ENCODE data around the gene ARID1B.

The ARID1B gene

DNA sequence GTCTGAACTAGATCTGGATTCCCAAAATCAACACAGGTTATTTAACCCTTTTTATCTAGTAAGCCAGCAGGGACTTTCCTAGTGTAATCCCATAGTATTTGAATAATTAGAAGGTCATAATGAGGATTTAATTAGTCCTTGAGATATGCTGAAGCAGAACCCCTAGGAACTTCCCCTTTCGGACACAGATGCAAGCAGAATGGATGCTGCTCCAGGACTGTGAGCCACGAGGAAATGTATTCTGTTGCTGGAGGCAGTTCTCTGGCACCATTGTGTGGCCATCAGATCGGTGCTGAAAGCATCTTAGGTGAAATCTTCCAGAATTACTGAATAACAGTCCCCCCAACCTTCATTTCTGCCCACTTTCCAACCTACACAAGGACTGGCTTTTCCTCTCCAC, 339.2 kb downstream of the ARID1B start:
- no peak overlapping the region for H3K4me3 Mint-ChIP-seq
- no peak for ATAC-seq
- H3K36me3 Mint-ChIP-seq: peaks cover 37% of the 10 kb centered on the region
- H3K4me1 Mint-ChIP-seq: peaks cover 24% of the 10 kb centered on the region
- no peak for DNase-seq (ENCODE audit: low spot score in 2 of 2)
- H3K27ac Mint-ChIP-seq: no peak overlapping the region
- no peaks in the 10 kb centered on the region for H3K9me3 Mint-ChIP-seq

- no peak for ATAC-seq
- peaks cover 24% of the 10 kb centered on the region for H3K4me1 Mint-ChIP-seq
- H3K27ac Mint-ChIP-seq: no peak overlapping the region
- no peak for DNase-seq (ENCODE audit: low spot score in 2 of 2)
- peaks cover 30% of the 10 kb centered on the region for H3K36me3 Mint-ChIP-seq
- no peak overlapping the region for H3K4me3 Mint-ChIP-seq
- no peaks in the 10 kb centered on the region for H3K9me3 Mint-ChIP-seq
Measured at GRCh38 chr6:157117431-157118095, 340.4 kb downstream of the ARID1B start.

- H3K4me1 Mint-ChIP-seq: peaks cover 19% of the 10 kb centered on the region
- H3K4me3 Mint-ChIP-seq: no peak overlapping the region
- ATAC-seq (no peak), DNase-seq (ENCODE audit: low spot score in 2 of 2) (no peak)
- H3K27ac Mint-ChIP-seq: peak overlapping the region; percentile 36
- H3K36me3 Mint-ChIP-seq: peaks cover 16% of the 10 kb centered on the region
- no peaks in the 10 kb centered on the region for H3K9me3 Mint-ChIP-seq
Measured at GRCh38 chr6:157119502-157120027, 342.4 kb downstream of the ARID1B start.

DNA sequence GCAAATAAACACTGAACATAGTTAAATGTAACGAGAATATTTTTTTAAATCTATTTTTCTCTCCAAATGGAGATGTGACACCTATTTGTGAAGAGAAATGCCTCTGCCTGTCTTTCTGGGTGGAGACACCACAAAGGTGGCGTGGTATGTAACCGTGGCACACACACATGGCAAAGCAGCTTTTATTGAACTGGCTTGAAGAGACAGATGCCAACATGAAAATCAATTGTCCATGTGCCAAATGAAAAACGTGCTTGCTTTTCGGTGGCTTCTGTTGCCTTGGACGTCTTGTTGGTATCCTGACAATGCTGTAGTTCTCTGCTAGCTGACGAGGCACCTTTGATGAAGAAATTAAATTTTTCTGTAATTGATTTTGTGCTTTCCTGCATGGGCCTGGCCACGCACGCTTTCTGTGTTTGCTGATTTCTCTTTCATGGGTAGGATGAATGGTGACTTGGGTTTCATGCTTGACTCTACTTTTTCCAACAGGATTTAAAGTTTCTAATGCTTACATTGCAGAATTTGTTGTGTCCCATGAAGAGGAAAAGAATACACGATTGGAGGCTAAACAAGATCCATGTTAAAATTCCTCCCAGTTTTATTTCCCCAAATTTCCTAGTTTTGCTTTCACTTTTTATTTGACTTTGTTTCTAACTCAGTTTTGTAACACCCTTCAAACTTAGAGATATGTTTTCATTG, 343.5 kb downstream of the ARID1B start:
- H3K27ac Mint-ChIP-seq: no peak overlapping the region
- H3K4me3 Mint-ChIP-seq: no peak overlapping the region
- DNase-seq (ENCODE audit: low spot score in 2 of 2) (no peak), ATAC-seq (no peak)
- H3K4me1 Mint-ChIP-seq: peaks cover 17% of the 10 kb centered on the region
- H3K9me3 Mint-ChIP-seq: no peaks in the 10 kb centered on the region
- peaks cover 9% of the 10 kb centered on the region for H3K36me3 Mint-ChIP-seq

- Mint-ChIP-seq H3K9me3 (no peaks in the 10 kb centered on the region), H3K4me1 (peaks cover 17% of the 10 kb centered on the region), H3K4me3 (no peak overlapping the region), H3K36me3 (peaks cover 9% of the 10 kb centered on the region), H3K27ac (no peak overlapping the region)
- ATAC-seq: no peak
- DNase-seq (ENCODE audit: low spot score in 2 of 2): no peak
Measured at GRCh38 chr6:157121897-157122296, 344.7 kb downstream of the ARID1B start.

DNA sequence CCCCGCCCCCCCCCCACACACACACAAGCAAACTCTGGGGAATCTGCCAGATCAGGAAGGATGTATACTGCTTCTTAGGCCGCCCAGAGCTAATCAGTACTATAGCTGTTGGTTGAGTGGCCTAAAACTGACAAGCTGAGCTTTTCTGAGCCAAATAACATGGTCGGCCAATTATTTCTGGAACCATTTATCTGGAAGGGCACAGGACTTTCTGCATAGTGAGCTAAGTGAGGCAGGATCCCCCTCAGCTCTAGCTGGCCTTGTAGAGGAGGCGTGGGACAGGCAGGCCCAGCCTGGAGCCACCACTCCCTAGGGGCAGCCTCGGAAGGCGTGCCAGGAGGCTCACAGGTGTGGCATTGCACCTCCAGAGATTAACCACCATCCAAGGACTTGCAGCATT, 346.1 kb downstream of the ARID1B start:
- peaks cover 20% of the 10 kb centered on the region for H3K4me1 Mint-ChIP-seq
- DNase-seq (ENCODE audit: low spot score in 2 of 2): no peak
- no peak overlapping the region for H3K27ac Mint-ChIP-seq
- no peak overlapping the region for H3K4me3 Mint-ChIP-seq
- H3K9me3 Mint-ChIP-seq: no peaks in the 10 kb centered on the region
- H3K36me3 Mint-ChIP-seq: peaks cover 9% of the 10 kb centered on the region
- ATAC-seq: no peak

GRCh38 chr6:157124485-157125254, 347.5 kb downstream of the ARID1B start:
- H3K36me3 Mint-ChIP-seq: peaks cover 5% of the 10 kb centered on the region
- H3K4me1 Mint-ChIP-seq: peaks cover 23% of the 10 kb centered on the region
- H3K4me3 Mint-ChIP-seq: no peak overlapping the region
- no peak for DNase-seq (ENCODE audit: low spot score in 2 of 2)
- no peaks in the 10 kb centered on the region for H3K9me3 Mint-ChIP-seq
- no peak overlapping the region for H3K27ac Mint-ChIP-seq
- no peak for ATAC-seq

DNA sequence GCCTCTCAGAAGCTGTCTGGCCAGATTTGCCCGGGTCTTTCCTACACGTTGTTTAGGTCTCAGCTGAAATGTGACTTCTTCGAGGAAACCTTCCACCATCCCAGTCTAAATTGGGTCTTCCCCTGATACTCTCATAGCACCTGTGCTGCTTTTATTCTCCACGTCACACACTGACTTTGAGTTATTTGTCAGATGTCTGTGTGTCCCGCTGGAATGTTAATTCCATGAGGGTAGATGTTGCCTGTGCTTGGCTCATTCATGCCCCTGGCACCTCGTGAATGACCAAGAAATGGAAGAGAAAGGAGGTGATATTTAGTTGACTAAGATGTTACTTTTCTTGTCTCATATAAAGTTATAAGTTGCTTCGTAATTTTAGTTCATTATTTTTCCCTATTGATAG, 348.4 kb downstream of the ARID1B start:
- Mint-ChIP-seq H3K36me3 (peaks cover 6% of the 10 kb centered on the region), H3K27ac (no peak overlapping the region)

GRCh38 chr6:157126183-157127098, 349.3 kb downstream of the ARID1B start:
- DNase-seq (ENCODE audit: low spot score in 2 of 2) (no peak), ATAC-seq (no peak)
- no peak overlapping the region for H3K27ac Mint-ChIP-seq

More for the DNA sequence above, 348.4 kb downstream of the ARID1B start:
- DNase-seq (ENCODE audit: low spot score in 2 of 2) (no peak), ATAC-seq (no peak)
- Mint-ChIP-seq H3K9me3 (no peaks in the 10 kb centered on the region), H3K4me1 (peaks cover 18% of the 10 kb centered on the region), H3K4me3 (no peak overlapping the region)

DNA sequence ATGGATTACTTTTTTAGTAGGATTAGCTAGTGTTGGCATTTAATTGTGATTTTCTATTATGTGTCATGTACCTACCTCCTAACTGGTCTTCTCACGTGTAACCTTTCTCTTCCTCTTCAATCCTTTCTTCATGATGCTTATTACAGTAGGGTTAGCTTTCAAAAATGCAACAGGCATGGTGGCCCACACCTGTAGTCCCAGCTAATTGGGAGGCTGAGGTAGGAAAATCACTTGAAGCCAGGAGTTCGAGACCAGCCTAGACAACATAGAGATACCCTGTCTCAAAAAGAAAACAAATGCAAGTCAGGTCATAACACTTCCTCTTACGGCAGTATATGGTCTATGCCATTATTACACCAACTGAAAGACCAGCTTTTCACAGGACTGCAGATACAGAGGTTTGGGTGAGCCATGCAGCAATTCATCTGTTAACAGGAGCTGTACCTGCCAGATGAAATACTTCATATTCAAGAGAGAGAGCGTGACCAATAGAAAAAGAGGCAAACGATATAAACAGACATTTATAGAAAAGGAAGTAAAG, 351.1 kb downstream of the ARID1B start:
- Mint-ChIP-seq H3K4me1 (peaks cover 24% of the 10 kb centered on the region), H3K9me3 (no peaks in the 10 kb centered on the region), H3K27ac (no peak overlapping the region), H3K36me3 (peaks cover 6% of the 10 kb centered on the region), H3K4me3 (no peak overlapping the region)
- no peak for ATAC-seq
- DNase-seq (ENCODE audit: low spot score in 2 of 2): no peak

More at GRCh38 chr6:157126183-157127098, 349.3 kb downstream of the ARID1B start:
- Mint-ChIP-seq H3K9me3 (no peaks in the 10 kb centered on the region), H3K4me3 (no peak overlapping the region), H3K4me1 (peaks cover 24% of the 10 kb centered on the region), H3K36me3 (peaks cover 6% of the 10 kb centered on the region)

DNA sequence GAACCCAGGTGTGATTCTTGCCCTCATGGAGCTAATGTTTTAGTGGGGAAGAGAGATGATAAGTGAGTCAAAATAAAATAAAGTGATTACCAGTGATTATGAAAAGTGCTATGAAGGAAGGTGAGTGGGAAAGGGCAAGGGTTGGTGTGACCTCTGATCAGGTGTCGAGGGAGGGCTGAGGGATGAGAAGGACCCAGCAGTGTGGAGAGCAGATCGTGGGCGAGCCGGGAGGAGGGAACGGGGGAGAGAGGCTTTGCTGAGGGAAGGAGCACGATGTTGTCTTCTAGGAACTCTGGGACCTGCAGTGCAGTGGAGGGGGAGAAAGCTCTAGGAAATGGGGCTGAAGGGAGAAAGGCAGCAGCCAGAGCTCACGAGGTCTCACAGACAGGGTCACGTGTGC, 354.1 kb downstream of the ARID1B start:
- Mint-ChIP-seq H3K36me3 (peaks cover 6% of the 10 kb centered on the region), H3K27ac (peak overlapping the region; percentile 10)

DNA sequence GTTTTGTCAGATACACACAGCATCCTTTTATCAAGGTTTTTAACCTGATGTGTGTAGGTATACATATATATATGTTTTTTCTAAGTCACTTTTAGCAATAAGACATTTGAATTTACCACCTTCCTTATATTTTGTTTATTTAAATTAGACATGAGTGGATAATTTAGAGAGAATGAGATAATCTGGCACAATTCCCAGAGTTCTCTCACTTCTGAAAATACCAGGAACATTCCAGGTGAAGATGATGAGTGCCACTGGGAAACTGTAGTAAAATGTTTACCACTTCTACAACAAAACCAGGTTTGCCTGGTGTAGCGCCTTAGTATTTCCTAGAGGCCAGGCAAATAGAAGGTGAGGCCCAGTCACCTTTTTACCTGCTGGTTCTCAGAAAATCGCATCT, 356.7 kb downstream of the ARID1B start:
- no peak overlapping the region for H3K4me3 Mint-ChIP-seq
- no peak for DNase-seq (ENCODE audit: low spot score in 2 of 2)
- H3K27ac Mint-ChIP-seq: no peak overlapping the region
- H3K4me1 Mint-ChIP-seq: peaks cover 27% of the 10 kb centered on the region
- peaks cover 9% of the 10 kb centered on the region for H3K36me3 Mint-ChIP-seq
- H3K9me3 Mint-ChIP-seq: no peaks in the 10 kb centered on the region
- no peak for ATAC-seq

More for the DNA sequence above, 354.1 kb downstream of the ARID1B start:
- DNase-seq (ENCODE audit: low spot score in 2 of 2) (no peak), ATAC-seq (no peak)
- peaks cover 20% of the 10 kb centered on the region for H3K4me1 Mint-ChIP-seq
- H3K9me3 Mint-ChIP-seq: no peaks in the 10 kb centered on the region
- no peak overlapping the region for H3K4me3 Mint-ChIP-seq

GRCh38 chr6:157134402-157135047, 357.3 kb downstream of the ARID1B start:
- DNase-seq (ENCODE audit: low spot score in 2 of 2) (no peak), ATAC-seq (no peak)
- Mint-ChIP-seq H3K4me3 (no peak overlapping the region), H3K4me1 (peaks cover 21% of the 10 kb centered on the region), H3K9me3 (no peaks in the 10 kb centered on the region), H3K36me3 (peaks cover 12% of the 10 kb centered on the region), H3K27ac (no peak overlapping the region)

GRCh38 chr6:157135691-157136090, 358.5 kb downstream of the ARID1B start:
- no peak overlapping the region for H3K4me3 Mint-ChIP-seq
- no peak overlapping the region for H3K27ac Mint-ChIP-seq
- peaks cover 14% of the 10 kb centered on the region for H3K36me3 Mint-ChIP-seq
- ATAC-seq (no peak), DNase-seq (ENCODE audit: low spot score in 2 of 2) (no peak)
- peaks cover 21% of the 10 kb centered on the region for H3K4me1 Mint-ChIP-seq
- H3K9me3 Mint-ChIP-seq: no peaks in the 10 kb centered on the region

Measured in stimulated activated effector memory CD8-positive, alpha-beta T cell treated with anti-CD3 and anti-CD28 coated beads, Interleukin-12 subunit alpha, Interleukin-12 subunit beta, amount 100 ng/mL, for 72 hours (primary cell).